ENCODE results near the gene GJC1. TPM values are rescaled to one million over a fixed set of nuclear protein-coding genes. Genes with fewer than 3 reads are reported as not detected.
"Not testable (repeated sequence)": the region's sequence is repeated elsewhere in the genome, so short reads cannot be mapped to it uniquely, and the experiment has no call there.

GJC1 gene
- total RNA-seq, 4 donors from 2014 or later = 2.1 to 9.2 (median 4.6) TPM

DNA sequence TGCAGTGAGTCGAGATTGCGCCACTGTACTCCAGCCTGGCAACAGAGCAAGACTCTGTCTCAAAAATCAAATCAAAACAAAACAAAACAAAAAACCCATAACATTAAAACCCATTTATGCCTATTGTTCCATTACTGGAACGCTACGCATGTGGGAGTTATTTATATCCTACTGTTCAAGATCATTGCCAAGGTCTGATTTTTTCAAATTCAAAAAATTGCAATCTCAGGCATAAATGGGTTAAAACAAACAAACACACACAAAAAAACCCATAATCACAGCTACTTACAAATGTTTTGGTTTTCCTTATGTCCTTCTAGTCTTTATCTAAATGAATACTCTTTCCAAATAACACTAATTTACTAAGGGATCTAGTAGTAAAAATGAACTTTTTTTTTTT, 17.8 kb downstream of the GJC1 start:
- intact Hi-C loops (cut with DNase I; ENCODE audit: low total_unique reads) (no loop called here), in situ Hi-C loops (cut with MboI; ENCODE audit: low sequenced_read_pairs in 4 of 4) (no loop called here)
- DNase-seq = no peak
- Histone ChIP-seq H3K36me3 (no peaks in the 10 kb centered on the region), H3K9me3 (no peaks in the 10 kb centered on the region), H3K27me3 (no peaks in the 10 kb centered on the region), H3K27ac (no peak overlapping the region), H3K4me1 (no peaks in the 10 kb centered on the region), H3K4me3 (no peak overlapping the region)
- no peak for ATAC-seq
- TF ChIP-seq CTCF (IDR thresholded peaks at IDR 0.05 in 4 of 5, conservative IDR thresholded peaks at IDR 0.05 in 1 of 5) = no peak
- no peak for TF ChIP-seq POLR2A (IDR thresholded peaks at IDR 0.05)

GRCh38 chr17:44808656-44809388, 21.3 kb downstream of the GJC1 start:
- H3K36me3 ChIP-seq; in situ Hi-C loops (cut with MboI; ENCODE audit: low sequenced_read_pairs in 4 of 4); H3K27me3 ChIP-seq; H3K27ac ChIP-seq; H3K9me3 ChIP-seq; intact Hi-C loops (cut with DNase I; ENCODE audit: low total_unique reads); H3K4me3 ChIP-seq; H3K4me1 ChIP-seq; ATAC-seq; DNase-seq: not testable (repeated sequence)

DNA sequence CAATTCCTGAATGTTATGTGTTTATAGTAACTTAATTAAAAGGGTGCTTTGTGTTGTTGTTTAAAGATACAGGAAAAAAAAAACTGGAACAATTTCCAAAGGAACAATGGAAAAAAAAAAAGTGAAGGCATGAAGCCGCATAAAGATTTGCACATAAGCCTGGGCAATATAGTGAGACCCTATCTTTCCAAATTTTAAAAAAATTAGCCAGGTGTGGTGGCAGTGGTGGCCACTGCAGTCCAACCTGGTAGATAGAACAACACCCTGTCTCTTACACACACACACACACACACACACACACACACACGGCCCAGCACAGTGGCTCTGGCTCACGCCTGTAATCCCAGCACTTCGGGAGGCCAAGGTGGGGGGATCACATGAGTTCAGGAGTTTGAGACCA, 21.9 kb downstream of the GJC1 start:
- H3K9me3 ChIP-seq = no peaks in the 10 kb centered on the region
- H3K27ac ChIP-seq = no peak overlapping the region
- no peaks in the 10 kb centered on the region for H3K4me1 ChIP-seq
- H3K36me3 ChIP-seq = no peaks in the 10 kb centered on the region
- H3K27me3 ChIP-seq = no peaks in the 10 kb centered on the region
- ATAC-seq (no peak), DNase-seq (no peak)
- TF ChIP-seq POLR2A (IDR thresholded peaks at IDR 0.05) = no peak
- TF ChIP-seq CTCF (IDR thresholded peaks at IDR 0.05 in 4 of 5, conservative IDR thresholded peaks at IDR 0.05 in 1 of 5) = no peak
- intact Hi-C loops (cut with DNase I; ENCODE audit: low total_unique reads) = no loop called here
- in situ Hi-C loops (cut with MboI; ENCODE audit: low sequenced_read_pairs in 4 of 4) = no loop called here
- H3K4me3 ChIP-seq = no peak overlapping the region

DNA sequence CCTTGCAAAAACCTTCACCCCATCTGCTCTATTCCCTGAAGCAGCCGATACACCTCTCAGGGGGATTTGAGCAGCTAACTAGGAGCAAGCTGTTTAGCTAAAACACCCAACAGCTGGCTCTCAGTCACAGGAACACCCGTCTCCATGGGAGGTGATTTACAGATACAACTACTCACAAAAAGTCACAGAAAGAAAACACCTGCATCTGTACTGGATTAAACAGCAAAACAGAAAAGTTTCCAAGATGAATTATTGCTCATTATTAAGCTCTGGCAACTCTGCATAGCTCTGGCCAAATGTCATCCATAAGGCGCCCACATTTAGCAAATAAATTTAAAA, 22.3 kb downstream of the GJC1 start:
- H3K36me3 ChIP-seq = no peaks in the 10 kb centered on the region
- no peaks in the 10 kb centered on the region for H3K4me1 ChIP-seq
- H3K27me3 ChIP-seq = no peaks in the 10 kb centered on the region
- no peak overlapping the region for H3K4me3 ChIP-seq
- TF ChIP-seq CTCF (IDR thresholded peaks at IDR 0.05 in 4 of 5, conservative IDR thresholded peaks at IDR 0.05 in 1 of 5) = no peak
- TF ChIP-seq POLR2A (IDR thresholded peaks at IDR 0.05) = no peak
- H3K27ac ChIP-seq = no peak overlapping the region
- no peaks in the 10 kb centered on the region for H3K9me3 ChIP-seq
- intact Hi-C loops (cut with DNase I; ENCODE audit: low total_unique reads) = no loop called here
- in situ Hi-C loops (cut with MboI; ENCODE audit: low sequenced_read_pairs in 4 of 4) = no loop called here
- DNase-seq = no peak
- no peak for ATAC-seq

- DNase-seq (no peak), ATAC-seq (no peak)
- Histone ChIP-seq H3K9me3 (no peaks in the 10 kb centered on the region), H3K36me3 (no peaks in the 10 kb centered on the region), H3K4me3 (no peak overlapping the region), H3K27me3 (no peaks in the 10 kb centered on the region), H3K27ac (no peak overlapping the region), H3K4me1 (no peaks in the 10 kb centered on the region)
- intact Hi-C loops (cut with DNase I; ENCODE audit: low total_unique reads) = no loop called here
- no peak for TF ChIP-seq CTCF (IDR thresholded peaks at IDR 0.05 in 4 of 5, conservative IDR thresholded peaks at IDR 0.05 in 1 of 5)
- no peak for TF ChIP-seq POLR2A (IDR thresholded peaks at IDR 0.05)
- in situ Hi-C loops (cut with MboI; ENCODE audit: low sequenced_read_pairs in 4 of 4) = no loop called here
Measured at GRCh38 chr17:44807093-44807816, 22.8 kb downstream of the GJC1 start.

All from gastrocnemius medialis (tissue), 4 donors.